Measurements from ENCODE around the gene WWOX.

GRCh38 chr16:78775161-78775561, 675.7 kb downstream of the WWOX start:
- TF ChIP-seq YY1 (IDR thresholded peaks at IDR 0.05; ENCODE audit: insufficient read depth, insufficient read length) = no peak
- TF ChIP-seq ZNF274 (IDR thresholded peaks at IDR 0.05; ENCODE audit: low read depth, low read length) = no peak
- TF ChIP-seq SUZ12 (IDR thresholded peaks at IDR 0.05; ENCODE audit: extremely low read depth, insufficient read depth, insufficient read length) = no peak

Data from NT2/D1 (cell line).